ENCODE data around the gene CTNNB1.

The CTNNB1 gene

DNA sequence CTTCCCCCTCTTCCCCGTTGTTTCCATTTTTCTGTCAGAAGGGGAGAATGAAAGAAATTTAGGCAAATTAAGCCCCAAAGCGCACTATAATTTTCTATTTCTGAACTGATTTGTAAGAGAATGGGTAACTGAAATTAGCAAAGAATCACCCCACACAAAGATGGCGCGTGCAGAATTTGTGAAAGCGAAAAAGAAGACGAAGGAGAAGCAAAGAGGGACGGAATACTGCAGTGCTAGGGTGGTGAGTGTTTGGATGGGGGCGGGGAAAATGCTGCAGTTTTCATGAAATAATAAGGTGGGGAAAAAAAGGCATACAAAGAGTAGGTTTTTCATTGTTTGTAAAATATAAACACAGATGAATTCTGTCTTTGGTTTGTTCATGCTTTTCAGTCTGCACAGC is 4.6 kb upstream of the CTNNB1 start:
- no peak for TF ChIP-seq POLR2AphosphoS5 (IDR thresholded peaks at IDR 0.05; ENCODE audit: low read depth, low read length)
- TF ChIP-seq FOXP2 (optimal IDR thresholded peaks at IDR 0.05; ENCODE audit: borderline replicate concordance, extremely low read depth, extremely low read length, insufficient read depth): no peak
- no peak for TF ChIP-seq SIN3A (IDR thresholded peaks at IDR 0.05; ENCODE audit: borderline replicate concordance, insufficient read depth, low read length)
- TF ChIP-seq, protein P1, sequence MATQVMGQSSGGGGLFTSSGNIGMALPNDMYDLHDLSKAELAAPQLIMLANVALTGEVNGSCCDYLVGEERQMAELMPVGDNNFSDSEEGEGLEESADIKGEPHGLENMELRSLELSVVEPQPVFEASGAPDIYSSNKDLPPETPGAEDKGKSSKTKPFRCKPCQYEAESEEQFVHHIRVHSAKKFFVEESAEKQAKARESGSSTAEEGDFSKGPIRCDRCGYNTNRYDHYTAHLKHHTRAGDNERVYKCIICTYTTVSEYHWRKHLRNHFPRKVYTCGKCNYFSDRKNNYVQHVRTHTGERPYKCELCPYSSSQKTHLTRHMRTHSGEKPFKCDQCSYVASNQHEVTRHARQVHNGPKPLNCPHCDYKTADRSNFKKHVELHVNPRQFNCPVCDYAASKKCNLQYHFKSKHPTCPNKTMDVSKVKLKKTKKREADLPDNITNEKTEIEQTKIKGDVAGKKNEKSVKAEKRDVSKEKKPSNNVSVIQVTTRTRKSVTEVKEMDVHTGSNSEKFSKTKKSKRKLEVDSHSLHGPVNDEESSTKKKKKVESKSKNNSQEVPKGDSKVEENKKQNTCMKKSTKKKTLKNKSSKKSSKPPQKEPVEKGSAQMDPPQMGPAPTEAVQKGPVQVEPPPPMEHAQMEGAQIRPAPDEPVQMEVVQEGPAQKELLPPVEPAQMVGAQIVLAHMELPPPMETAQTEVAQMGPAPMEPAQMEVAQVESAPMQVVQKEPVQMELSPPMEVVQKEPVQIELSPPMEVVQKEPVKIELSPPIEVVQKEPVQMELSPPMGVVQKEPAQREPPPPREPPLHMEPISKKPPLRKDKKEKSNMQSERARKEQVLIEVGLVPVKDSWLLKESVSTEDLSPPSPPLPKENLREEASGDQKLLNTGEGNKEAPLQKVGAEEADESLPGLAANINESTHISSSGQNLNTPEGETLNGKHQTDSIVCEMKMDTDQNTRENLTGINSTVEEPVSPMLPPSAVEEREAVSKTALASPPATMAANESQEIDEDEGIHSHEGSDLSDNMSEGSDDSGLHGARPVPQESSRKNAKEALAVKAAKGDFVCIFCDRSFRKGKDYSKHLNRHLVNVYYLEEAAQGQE (IDR thresholded peaks at IDR 0.05; ENCODE audit: insufficient read depth in 1 of 2, low read depth in 2 of 2, low read length in 2 of 2): no peak
- TF ChIP-seq TAF1 (IDR thresholded peaks at IDR 0.05; ENCODE audit: borderline replicate concordance, insufficient read depth, low read length): no peak

DNA sequence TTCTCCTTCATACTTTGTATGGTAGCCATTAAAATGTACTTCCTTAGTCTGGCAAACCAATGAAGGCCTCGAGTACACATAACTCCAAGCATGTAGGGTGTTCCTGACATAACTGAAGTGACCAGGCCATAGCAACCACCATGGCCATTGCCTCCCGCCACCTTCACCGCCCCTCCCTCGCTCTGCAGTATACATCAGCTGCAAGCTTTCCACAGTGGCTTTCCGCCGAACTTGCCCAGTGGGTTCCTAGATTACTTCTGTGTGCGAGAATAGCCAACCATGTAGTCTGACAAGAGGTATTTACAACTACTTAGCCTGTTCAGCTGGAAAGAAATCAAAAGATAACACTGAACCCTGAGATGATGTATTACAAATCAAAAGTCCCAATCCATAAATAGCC is 3.4 kb upstream of the CTNNB1 start:
- no peak for TF ChIP-seq TAF1 (IDR thresholded peaks at IDR 0.05; ENCODE audit: borderline replicate concordance, insufficient read depth, low read length)
- TF ChIP-seq FOXP2 (optimal IDR thresholded peaks at IDR 0.05; ENCODE audit: borderline replicate concordance, extremely low read depth, extremely low read length, insufficient read depth): no peak
- TF ChIP-seq POLR2AphosphoS5 (IDR thresholded peaks at IDR 0.05; ENCODE audit: low read depth, low read length): no peak
- TF ChIP-seq SIN3A (IDR thresholded peaks at IDR 0.05; ENCODE audit: borderline replicate concordance, insufficient read depth, low read length): no peak
- TF ChIP-seq, protein P1 (IDR thresholded peaks at IDR 0.05; ENCODE audit: insufficient read depth in 1 of 2, low read depth in 2 of 2, low read length in 2 of 2): no peak

DNA sequence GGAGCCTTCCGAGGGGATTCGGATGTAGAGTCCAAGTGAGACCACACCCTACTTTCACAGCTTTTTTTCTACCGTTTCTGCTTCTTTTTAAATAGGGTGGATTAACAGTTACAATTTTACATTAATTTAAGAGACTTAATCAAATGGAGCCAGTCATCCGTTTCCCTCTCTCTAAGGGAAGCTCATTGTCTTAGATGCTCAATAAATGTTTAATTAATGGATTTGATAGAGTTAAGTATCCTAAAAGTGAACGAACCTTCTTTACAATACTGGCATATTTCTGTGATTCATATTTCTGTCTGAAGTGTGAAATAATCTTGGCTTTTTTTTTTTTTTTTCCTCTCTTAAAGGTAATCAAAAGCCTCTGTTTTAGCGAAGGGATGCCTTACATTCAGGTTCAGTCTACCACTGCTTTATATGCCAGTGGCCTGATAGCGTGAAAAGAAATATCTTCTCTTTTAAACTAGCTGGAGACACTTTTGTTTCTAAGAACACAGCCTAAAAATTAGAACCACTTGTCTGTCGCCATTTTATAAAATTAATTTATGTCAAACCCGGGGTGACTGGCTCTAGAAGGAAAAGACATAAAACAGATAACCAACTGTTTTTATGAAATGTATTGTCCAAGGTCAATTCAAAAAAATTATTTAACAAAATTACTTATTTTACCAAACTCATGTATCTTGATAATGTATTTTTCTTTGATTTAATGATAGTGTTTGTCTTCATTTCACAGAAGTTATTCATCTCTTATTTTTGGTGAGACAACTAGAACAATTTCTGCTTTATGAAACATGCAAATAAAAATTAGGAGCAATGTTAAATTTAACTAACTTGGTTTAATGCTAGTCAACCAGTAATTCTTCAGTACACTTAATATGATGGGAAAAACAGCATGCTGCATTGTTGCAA is 2.5 kb upstream of the CTNNB1 start:
- no peak for TF ChIP-seq TAF1 (IDR thresholded peaks at IDR 0.05; ENCODE audit: borderline replicate concordance, insufficient read depth, low read length)
- TF ChIP-seq FOXP2 (optimal IDR thresholded peaks at IDR 0.05; ENCODE audit: borderline replicate concordance, extremely low read depth, extremely low read length, insufficient read depth): no peak
- no peak for TF ChIP-seq POLR2AphosphoS5 (IDR thresholded peaks at IDR 0.05; ENCODE audit: low read depth, low read length)
- TF ChIP-seq, protein P1 (IDR thresholded peaks at IDR 0.05; ENCODE audit: insufficient read depth in 1 of 2, low read depth in 2 of 2, low read length in 2 of 2): no peak
- TF ChIP-seq SIN3A (IDR thresholded peaks at IDR 0.05; ENCODE audit: borderline replicate concordance, insufficient read depth, low read length): no peak

DNA sequence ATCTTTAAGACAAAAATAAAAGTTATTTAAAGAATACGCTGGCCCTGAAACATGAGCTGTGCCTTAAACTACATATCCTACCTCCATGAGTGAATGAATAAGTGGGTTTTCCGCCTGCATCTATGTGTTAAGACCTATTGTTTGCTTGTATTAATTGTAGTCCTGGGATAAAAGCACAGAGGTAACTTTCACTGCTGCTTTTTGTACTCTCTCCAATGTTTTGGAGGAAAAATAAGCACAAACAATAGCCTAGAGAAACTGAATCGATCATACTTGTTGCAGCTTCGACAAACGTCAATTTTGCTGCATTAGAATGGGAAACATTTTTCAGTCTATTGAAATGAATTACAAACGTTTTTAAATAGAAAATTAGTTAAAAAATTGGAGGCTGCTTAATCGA is 1.3 kb upstream of the CTNNB1 start:
- TF ChIP-seq FOXP2 (optimal IDR thresholded peaks at IDR 0.05; ENCODE audit: borderline replicate concordance, extremely low read depth, extremely low read length, insufficient read depth) (no peak), TAF1 (IDR thresholded peaks at IDR 0.05; ENCODE audit: borderline replicate concordance, insufficient read depth, low read length) (no peak), POLR2AphosphoS5 (IDR thresholded peaks at IDR 0.05; ENCODE audit: low read depth, low read length) (no peak), SIN3A (IDR thresholded peaks at IDR 0.05; ENCODE audit: borderline replicate concordance, insufficient read depth, low read length) (no peak)
- TF ChIP-seq, protein P1 (IDR thresholded peaks at IDR 0.05; ENCODE audit: insufficient read depth in 1 of 2, low read depth in 2 of 2, low read length in 2 of 2): no peak

Data from PFSK-1 (cell line).